GM23338 (cell line): ENCODE measurements around the gene SRGAP3. TPM values are rescaled to one million over a fixed set of nuclear protein-coding genes. Genes with fewer than 3 reads are reported as not detected.

Experiments used
- ATAC-seq: fragments of 200-7000 bp; cut with Tn5 transposase; 3 replicates; pipeline ENCODE4 v1.9.1; 2020
- DNase-seq: peaks from one replicate; pipeline ENCODE4 v3.0.0-alpha.2; 2015; ENCODE audit warnings: low spot score
- H2AFZ ChIP-seq: fragments of 200-600 bp; sonication (generic); 2 replicates; pipeline ENCODE4 v1.8.0; 2016; ENCODE audit warnings: antibody characterized with exemption, mild to moderate bottlenecking, moderate library complexity
- H3F3A ChIP-seq: fragments of 200-600 bp; sonication (generic); replicated peaks from 2 replicates; pipeline ENCODE4 v1.8.0; 2017; ENCODE audit warnings: antibody characterized with exemption, mixed run types, low read depth
- H3K27ac ChIP-seq: fragments of 200-600 bp; sonication (generic); 2 replicates; pipeline ENCODE4 v1.6.1; 2016; ENCODE audit warnings: low read depth
- H3K27me3 ChIP-seq: fragments of 200-600 bp; sonication (generic); 2 replicates; pipeline ENCODE4 v1.8.0; 2016; ENCODE audit warnings: mild to moderate bottlenecking, mixed run types, moderate library complexity; ENCODE audit not compliant: insufficient read depth
- H3K36me3 ChIP-seq: fragments of 200-600 bp; sonication (generic); 2 replicates; pipeline ENCODE4 v1.8.0; 2016; ENCODE audit warnings: mild to moderate bottlenecking; ENCODE audit not compliant: insufficient read depth
- H3K4me1 ChIP-seq: fragments of 200-600 bp; sonication (generic); 2 replicates; pipeline ENCODE4 v1.8.0; 2016; ENCODE audit warnings: mild to moderate bottlenecking, moderate library complexity; ENCODE audit not compliant: insufficient read depth
- H3K4me2 ChIP-seq: fragments of 200-600 bp; sonication (generic); 2 replicates; pipeline ENCODE4 v1.7.1; 2017; ENCODE audit warnings: mixed run types
- H3K4me3 ChIP-seq: fragments of 200-600 bp; sonication (generic); 2 replicates; pipeline ENCODE4 v1.6.1; 2016; ENCODE audit warnings: mixed run types
- H3K79me2 ChIP-seq: fragments of 200-600 bp; sonication (generic); replicated peaks from 2 replicates; pipeline ENCODE4 v1.8.0; 2017; ENCODE audit warnings: mild to moderate bottlenecking; ENCODE audit not compliant: insufficient read depth
- H3K9me2 ChIP-seq: fragments of 200-600 bp; sonication (generic); 2 replicates; pipeline ENCODE4 v1.8.0; 2017; ENCODE audit not compliant: insufficient read depth
- H4K20me1 ChIP-seq: fragments of 200-600 bp; sonication (generic); replicated peaks from 2 replicates; pipeline ENCODE4 v1.8.0; 2017; ENCODE audit warnings: mild to moderate bottlenecking; ENCODE audit not compliant: insufficient read depth
- H3K27ac Mint-ChIP-seq: 2 replicates; pipeline ENCODE4 v1.8.0; 2020; ENCODE audit warnings: inconsistent platforms, mild to moderate bottlenecking, moderate library complexity, mixed read lengths
- H3K27me3 Mint-ChIP-seq: 3 replicates; pipeline ENCODE4 v1.8.0; 2022; ENCODE audit warnings: low read depth, mild to moderate bottlenecking, moderate library complexity, mixed read lengths, inconsistent platforms; ENCODE audit not compliant: insufficient read depth, poor library complexity
- H3K36me3 Mint-ChIP-seq: 3 replicates; pipeline ENCODE4 v1.8.0; 2021; ENCODE audit warnings: low read depth, mild to moderate bottlenecking, inconsistent platforms, moderate library complexity, mixed read lengths
- H3K4me1 Mint-ChIP-seq: 3 replicates; pipeline ENCODE4 v1.8.0; 2020; ENCODE audit warnings: mild to moderate bottlenecking, inconsistent platforms, mixed read lengths
- H3K4me3 Mint-ChIP-seq: 3 replicates; pipeline ENCODE4 v1.8.0; 2021; ENCODE audit warnings: moderate library complexity, mild to moderate bottlenecking, inconsistent platforms, mixed read lengths
- H3K9me3 Mint-ChIP-seq: 3 replicates; pipeline ENCODE4 v1.8.0; 2020; ENCODE audit warnings: moderate library complexity, mild to moderate bottlenecking, inconsistent platforms, mixed read lengths
- CREB1 ChIP-seq: fragments of 250-450 bp; sonication (Bioruptor Pico); IDR thresholded peaks from 2 replicates; pipeline ENCODE4 v1.5.0; 2020; ENCODE audit warnings: low read depth, mild to moderate bottlenecking, moderate library complexity
- JUNB ChIP-seq: IDR thresholded peaks from one replicate; pipeline ENCODE4 v1.6.1; 2016; ENCODE audit warnings: antibody characterized with exemption; ENCODE audit not compliant: unreplicated experiment
- NANOG ChIP-seq: IDR thresholded peaks from 2 replicates; pipeline ENCODE4 v1.6.1; 2016; ENCODE audit warnings: antibody characterized with exemption, borderline replicate concordance
- STAT1 ChIP-seq: IDR thresholded peaks from one replicate; pipeline ENCODE4 v1.6.1; 2016; ENCODE audit warnings: antibody characterized with exemption; ENCODE audit not compliant: unreplicated experiment
- ZNF114 ChIP-seq: fragments of 250-450 bp; sonication (Bioruptor Pico); IDR thresholded peaks from 2 replicates; pipeline ENCODE4 v1.5.0; 2020; ENCODE audit warnings: mild to moderate bottlenecking, moderate library complexity
- polyA plus RNA-seq: library from polyadenylated mRNA; unstranded; fragments of >200 nt; fragmentation: Nextera tagmentation; extraction: Ambion mirVana; gene quantifications from 2 replicates; pipeline ENCODE4 v1.2.1, GENCODE V29; 2016
- total RNA-seq: library from RNA; depleted of rRNA; stranded (reverse); fragments of >200 nt; shearing (Covaris generic); gene quantifications from 2 replicates; pipeline ENCODE4 v1.2.3, GENCODE V29; 2014
- TF ChIP-seq, protein P1 (sequence below): fragments of 250-450 bp; sonication (Bioruptor Pico); IDR thresholded peaks from 2 replicates; pipeline ENCODE4 v1.5.0; 2020; ENCODE audit warnings: mild to moderate bottlenecking, moderate library complexity
- TF ChIP-seq, protein P2 (sequence below): IDR thresholded peaks from 2 replicates; pipeline ENCODE4 v1.6.1; 2016; ENCODE audit warnings: antibody characterized with exemption
- TF ChIP-seq, protein P3 (sequence below), 2 experiments: fragments of 200-600 bp in 1 of 2; sonication (generic) in 1 of 2; conservative IDR thresholded peaks; 2 replicates each; pipeline versions ENCODE4 v1.5.1 to v1.6.1; 2016 to 2017; ENCODE audit warnings: antibody characterized with exemption in 2 of 2, low read depth in 2 of 2, mild to moderate bottlenecking in 2 of 2, moderate library complexity in 1 of 2

The SRGAP3 gene
- total and polyA plus RNA-seq, 2 experiments from 2014 or later, result 6.4 to 9.4 TPM

GRCh38 chr3:9233101-9233500 is 16.3 kb downstream of the SRGAP3 start:
- Histone ChIP-seq H3K4me1 (peaks cover 21% of the 10 kb centered on the region), H3K27me3 (no peaks in the 10 kb centered on the region), H3K4me2 (no peak overlapping the region), H2AFZ (no peak overlapping the region), H3K9me2 (no peaks in the 10 kb centered on the region), H3F3A (no peaks in the 10 kb centered on the region), H3K79me2 (no peaks in the 10 kb centered on the region), H4K20me1 (no peaks in the 10 kb centered on the region), H3K4me3 (no peak overlapping the region), H3K27ac (no peak overlapping the region), H3K36me3 (no peaks in the 10 kb centered on the region)
- TF ChIP-seq JUNB (no peak), ZNF114 (no peak), NANOG (no peak), STAT1 (no peak), CREB1 (CRISPR knock-in tag) (no peak)
- TF ChIP-seq, protein P1, sequence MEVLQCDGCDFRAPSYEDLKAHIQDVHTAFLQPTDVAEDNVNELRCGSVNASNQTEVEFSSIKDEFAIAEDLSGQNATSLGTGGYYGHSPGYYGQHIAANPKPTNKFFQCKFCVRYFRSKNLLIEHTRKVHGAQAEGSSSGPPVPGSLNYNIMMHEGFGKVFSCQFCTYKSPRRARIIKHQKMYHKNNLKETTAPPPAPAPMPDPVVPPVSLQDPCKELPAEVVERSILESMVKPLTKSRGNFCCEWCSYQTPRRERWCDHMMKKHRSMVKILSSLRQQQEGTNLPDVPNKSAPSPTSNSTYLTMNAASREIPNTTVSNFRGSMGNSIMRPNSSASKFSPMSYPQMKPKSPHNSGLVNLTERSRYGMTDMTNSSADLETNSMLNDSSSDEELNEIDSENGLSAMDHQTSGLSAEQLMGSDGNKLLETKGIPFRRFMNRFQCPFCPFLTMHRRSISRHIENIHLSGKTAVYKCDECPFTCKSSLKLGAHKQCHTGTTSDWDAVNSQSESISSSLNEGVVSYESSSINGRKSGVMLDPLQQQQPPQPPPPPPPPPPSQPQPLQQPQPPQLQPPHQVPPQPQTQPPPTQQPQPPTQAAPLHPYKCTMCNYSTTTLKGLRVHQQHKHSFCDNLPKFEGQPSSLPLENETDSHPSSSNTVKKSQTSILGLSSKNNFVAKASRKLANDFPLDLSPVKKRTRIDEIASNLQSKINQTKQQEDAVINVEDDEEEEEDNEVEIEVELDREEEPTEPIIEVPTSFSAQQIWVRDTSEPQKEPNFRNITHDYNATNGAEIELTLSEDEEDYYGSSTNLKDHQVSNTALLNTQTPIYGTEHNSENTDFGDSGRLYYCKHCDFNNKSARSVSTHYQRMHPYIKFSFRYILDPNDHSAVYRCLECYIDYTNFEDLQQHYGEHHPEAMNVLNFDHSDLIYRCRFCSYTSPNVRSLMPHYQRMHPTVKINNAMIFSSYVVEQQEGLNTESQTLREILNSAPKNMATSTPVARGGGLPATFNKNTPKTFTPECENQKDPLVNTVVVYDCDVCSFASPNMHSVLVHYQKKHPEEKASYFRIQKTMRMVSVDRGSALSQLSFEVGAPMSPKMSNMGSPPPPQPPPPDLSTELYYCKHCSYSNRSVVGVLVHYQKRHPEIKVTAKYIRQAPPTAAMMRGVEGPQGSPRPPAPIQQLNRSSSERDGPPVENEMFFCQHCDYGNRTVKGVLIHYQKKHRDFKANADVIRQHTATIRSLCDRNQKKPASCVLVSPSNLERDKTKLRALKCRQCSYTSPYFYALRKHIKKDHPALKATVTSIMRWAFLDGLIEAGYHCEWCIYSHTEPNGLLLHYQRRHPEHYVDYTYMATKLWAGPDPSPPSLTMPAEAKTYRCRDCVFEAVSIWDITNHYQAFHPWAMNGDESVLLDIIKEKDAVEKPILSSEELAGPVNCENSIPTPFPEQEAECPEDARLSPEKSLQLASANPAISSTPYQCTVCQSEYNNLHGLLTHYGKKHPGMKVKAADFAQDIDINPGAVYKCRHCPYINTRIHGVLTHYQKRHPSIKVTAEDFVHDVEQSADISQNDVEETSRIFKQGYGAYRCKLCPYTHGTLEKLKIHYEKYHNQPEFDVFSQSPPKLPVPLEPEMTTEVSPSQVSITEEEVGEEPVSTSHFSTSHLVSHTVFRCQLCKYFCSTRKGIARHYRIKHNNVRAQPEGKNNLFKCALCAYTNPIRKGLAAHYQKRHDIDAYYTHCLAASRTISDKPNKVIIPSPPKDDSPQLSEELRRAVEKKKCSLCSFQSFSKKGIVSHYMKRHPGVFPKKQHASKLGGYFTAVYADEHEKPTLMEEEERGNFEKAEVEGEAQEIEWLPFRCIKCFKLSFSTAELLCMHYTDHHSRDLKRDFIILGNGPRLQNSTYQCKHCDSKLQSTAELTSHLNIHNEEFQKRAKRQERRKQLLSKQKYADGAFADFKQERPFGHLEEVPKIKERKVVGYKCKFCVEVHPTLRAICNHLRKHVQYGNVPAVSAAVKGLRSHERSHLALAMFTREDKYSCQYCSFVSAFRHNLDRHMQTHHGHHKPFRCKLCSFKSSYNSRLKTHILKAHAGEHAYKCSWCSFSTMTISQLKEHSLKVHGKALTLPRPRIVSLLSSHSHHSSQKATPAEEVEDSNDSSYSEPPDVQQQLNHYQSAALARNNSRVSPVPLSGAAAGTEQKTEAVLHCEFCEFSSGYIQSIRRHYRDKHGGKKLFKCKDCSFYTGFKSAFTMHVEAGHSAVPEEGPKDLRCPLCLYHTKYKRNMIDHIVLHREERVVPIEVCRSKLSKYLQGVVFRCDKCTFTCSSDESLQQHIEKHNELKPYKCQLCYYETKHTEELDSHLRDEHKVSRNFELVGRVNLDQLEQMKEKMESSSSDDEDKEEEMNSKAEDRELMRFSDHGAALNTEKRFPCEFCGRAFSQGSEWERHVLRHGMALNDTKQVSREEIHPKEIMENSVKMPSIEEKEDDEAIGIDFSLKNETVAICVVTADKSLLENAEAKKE (CRISPR knock-in tag), result no peak
- TF ChIP-seq, protein P2, sequence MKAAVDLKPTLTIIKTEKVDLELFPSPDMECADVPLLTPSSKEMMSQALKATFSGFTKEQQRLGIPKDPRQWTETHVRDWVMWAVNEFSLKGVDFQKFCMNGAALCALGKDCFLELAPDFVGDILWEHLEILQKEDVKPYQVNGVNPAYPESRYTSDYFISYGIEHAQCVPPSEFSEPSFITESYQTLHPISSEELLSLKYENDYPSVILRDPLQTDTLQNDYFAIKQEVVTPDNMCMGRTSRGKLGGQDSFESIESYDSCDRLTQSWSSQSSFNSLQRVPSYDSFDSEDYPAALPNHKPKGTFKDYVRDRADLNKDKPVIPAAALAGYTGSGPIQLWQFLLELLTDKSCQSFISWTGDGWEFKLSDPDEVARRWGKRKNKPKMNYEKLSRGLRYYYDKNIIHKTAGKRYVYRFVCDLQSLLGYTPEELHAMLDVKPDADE, result no peak
- TF ChIP-seq, protein P3, sequence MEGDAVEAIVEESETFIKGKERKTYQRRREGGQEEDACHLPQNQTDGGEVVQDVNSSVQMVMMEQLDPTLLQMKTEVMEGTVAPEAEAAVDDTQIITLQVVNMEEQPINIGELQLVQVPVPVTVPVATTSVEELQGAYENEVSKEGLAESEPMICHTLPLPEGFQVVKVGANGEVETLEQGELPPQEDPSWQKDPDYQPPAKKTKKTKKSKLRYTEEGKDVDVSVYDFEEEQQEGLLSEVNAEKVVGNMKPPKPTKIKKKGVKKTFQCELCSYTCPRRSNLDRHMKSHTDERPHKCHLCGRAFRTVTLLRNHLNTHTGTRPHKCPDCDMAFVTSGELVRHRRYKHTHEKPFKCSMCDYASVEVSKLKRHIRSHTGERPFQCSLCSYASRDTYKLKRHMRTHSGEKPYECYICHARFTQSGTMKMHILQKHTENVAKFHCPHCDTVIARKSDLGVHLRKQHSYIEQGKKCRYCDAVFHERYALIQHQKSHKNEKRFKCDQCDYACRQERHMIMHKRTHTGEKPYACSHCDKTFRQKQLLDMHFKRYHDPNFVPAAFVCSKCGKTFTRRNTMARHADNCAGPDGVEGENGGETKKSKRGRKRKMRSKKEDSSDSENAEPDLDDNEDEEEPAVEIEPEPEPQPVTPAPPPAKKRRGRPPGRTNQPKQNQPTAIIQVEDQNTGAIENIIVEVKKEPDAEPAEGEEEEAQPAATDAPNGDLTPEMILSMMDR (conservative IDR thresholded peaks at IDR 0.05; ENCODE audit: low read depth in 2 of 2), result no peak
- DNase-seq (no peak), ATAC-seq (no peak)
- Mint-ChIP-seq H3K27ac (no peak overlapping the region), H3K27me3 (peaks cover 6% of the 10 kb centered on the region), H3K4me1 (peaks cover 41% of the 10 kb centered on the region), H3K4me3 (no peak overlapping the region), H3K9me3 (no peaks in the 10 kb centered on the region; the same call in 2 of the 3 replicates), H3K36me3 (no peaks in the 10 kb centered on the region)
